GM12878 (cell line): ENCODE measurements around the gene ARAP2. TPM values are rescaled to one million over a fixed set of nuclear protein-coding genes. Genes with fewer than 3 reads are reported as not detected.

Experiments used
- ATAC-seq: fragments of 200-7000 bp; cut with Tn5 transposase; 3 replicates; pipeline ENCODE4 v1.9.1; 2020; ENCODE audit warnings: mild to moderate bottlenecking, moderate library complexity
- BruUV-seq: library from RNA; stranded (reverse); fragments of 400-500 nt; replicated peaks from 2 replicates; lab custom pipeline; 2021; lab: Mats Ljungman, UMichigan
- CTCF ChIA-PET: fragments of 300-600 bp; sonication (Branson Sonifier 250); formaldehyde crosslinking; extraction: SDS; loops from one replicate; lab custom pipeline; 2021; ENCODE audit warnings: inconsistent platforms; lab: Yijun Ruan, JAX
- POLR2A ChIA-PET: fragments of 350-600 bp; formaldehyde crosslinking; extraction: SDS; loops from one replicate; lab custom pipeline; 2021; ENCODE audit warnings: inconsistent platforms; lab: Charles Lee
- RAD21 ChIA-PET: fragments of 300-600 bp; sonication (Branson Sonifier 250); formaldehyde crosslinking; loops from one replicate; lab custom pipeline; 2023; ENCODE audit warnings: antibody characterized with exemption; ENCODE audit not compliant: unreplicated experiment; lab: Charles Lee
- SMC1A ChIA-PET: fragments of 300-600 bp; sonication (Branson Sonifier 250); formaldehyde crosslinking; loops from one replicate; lab custom pipeline; 2023; ENCODE audit not compliant: unreplicated experiment, uncharacterized antibody; lab: Charles Lee
- DNase-seq: peaks from one replicate; pipeline ENCODE4 v3.0.0-alpha.2; 2011; ENCODE audit warnings: low read depth, low spot score
- FAIRE-seq: peaks from 3 replicates; lab custom pipeline; 2011; peaks lifted over from hg19 to GRCh38; lab: Jason Lieb, UNC
- H2AFZ ChIP-seq: 2 replicates; pipeline ENCODE4 v1.6.0; 2011; ENCODE audit warnings: low read depth, low read length, control low read depth; ENCODE audit not compliant: control insufficient read depth
- H3K27ac ChIP-seq: 2 replicates; pipeline ENCODE4 v1.5.1; 2011; ENCODE audit warnings: control low read depth; ENCODE audit not compliant: control insufficient read depth, insufficient read depth
- H3K27me3 ChIP-seq, 2 experiments: replicated peaks in 1 of 2; 2 replicates each; pipeline versions ENCODE4 v1.6.0 to v1.6.1; 2011; ENCODE audit warnings: low read length in 1 of 2; ENCODE audit not compliant: control insufficient read depth in 2 of 2, insufficient read depth in 2 of 2
- H3K36me3 ChIP-seq, 2 experiments: 2 replicates each; pipeline ENCODE4 v1.5.1; 2011; ENCODE audit warnings: low read length in 1 of 2; ENCODE audit not compliant: control insufficient read depth in 2 of 2, insufficient read depth in 2 of 2
- H3K4me1 ChIP-seq: 2 replicates; pipeline ENCODE4 v1.6.1; 2011; ENCODE audit warnings: mild to moderate bottlenecking, low read length, moderate library complexity, mixed read lengths; ENCODE audit not compliant: control insufficient read depth, insufficient read depth
- H3K4me2 ChIP-seq: 2 replicates; pipeline ENCODE4 v1.6.0; 2011; ENCODE audit warnings: control low read depth; ENCODE audit not compliant: control insufficient read depth, insufficient read depth
- H3K4me3 ChIP-seq: fragments of 200-600 bp; sonication (generic); 2 replicates; pipeline ENCODE4 v1.5.1; 2016
- H3K79me2 ChIP-seq: 2 replicates; pipeline ENCODE4 v1.6.0; 2011; ENCODE audit warnings: low read length; ENCODE audit not compliant: control insufficient read depth, insufficient read depth
- H3K9ac ChIP-seq: 2 replicates; pipeline ENCODE4 v1.8.0; 2011; ENCODE audit warnings: low read length, control low read depth, mixed read lengths; ENCODE audit not compliant: control insufficient read depth, insufficient read depth
- H3K9me3 ChIP-seq: replicated peaks from 3 replicates; pipeline ENCODE4 v1.5.1; 2011; ENCODE audit warnings: mild to moderate bottlenecking, low read length; ENCODE audit not compliant: control insufficient read depth, insufficient read depth
- H4K20me1 ChIP-seq: 2 replicates; pipeline ENCODE4 v1.6.0; 2011; ENCODE audit not compliant: control insufficient read depth, insufficient read depth
- CREB1 ChIP-seq: IDR thresholded peaks from 2 replicates; pipeline ENCODE4 v1.6.1; 2012; ENCODE audit warnings: low read depth, mild to moderate bottlenecking, inconsistent platforms
- CUX1 ChIP-seq: IDR thresholded peaks from 2 replicates; pipeline ENCODE4 v1.6.1; 2012; ENCODE audit warnings: improper control_type of control experiment, low read depth, low read length; ENCODE audit not compliant: insufficient replicate concordance
- MTA3 ChIP-seq: IDR thresholded peaks from 2 replicates; pipeline ENCODE4 v1.6.1; 2012; ENCODE audit warnings: low read length, inconsistent platforms, borderline replicate concordance
- WGBS: methylation state at CpG from one replicate; pipeline ENCODE4 v1.1.6; 2016; ENCODE audit warnings: low lambda C conversion rate; ENCODE audit not compliant: insufficient replicate concordance, insufficient coverage; ENCODE audit errors: missing lambda C conversion rate; 5-methylcytosine and 5-hydroxymethylcytosine counted together
- in situ Hi-C: fragments of 300-500 bp; cut with MboI; formaldehyde crosslinking; loops from 9 replicates; pipeline ENCODE4 v1.14.3; 2018; ENCODE audit warnings: mixed read lengths
- intact Hi-C: fragments of 100-400 bp; cut with micrococcal nuclease; formaldehyde crosslinking; loops from one replicate; pipeline ENCODE4 v1.14.2; 2022; ENCODE audit not compliant: unreplicated experiment
- polyA plus RNA-seq, 11 experiments: library from polyadenylated mRNA; depleted of rRNA in 4 of 11; unstranded in 6 of 11; stranded (reverse) in 5 of 11; fragments of >200 nt; fragmentation: Nextera tagmentation in 4 of 11; fragmentation: Illumina TruSeq in 1 of 11; extraction: Ambion mirVana in 4 of 11; extraction: Trizol in 1 of 11; gene quantifications; 1 replicate in 1 of 11; 2 replicates in 10 of 11; pipeline versions ENCODE4 v1.2.1 to v1.2.3, GENCODE V29; 2011 to 2016; ENCODE audit warnings: inconsistent platforms in 2 of 11, missing spikeins in 2 of 11, low read depth in 1 of 11
- total RNA-seq, 4 experiments: library from RNA; depleted of rRNA in 3 of 4; stranded (reverse); fragments of >200 nt in 3 of 4; fragmentation: Illumina TruSeq in 1 of 4; extraction: Trizol in 1 of 4; gene quantifications; 2 replicates each; pipeline versions ENCODE4 v1.2.1 to v1.2.3, GENCODE V29; 2013 to 2021

Gene ARAP2
- total and polyA plus RNA-seq, 10 of the 15 experiments (the other 5 are each of a cell fraction or from before 2014, with no cell fraction given) = 5.4 to 36.1 (median 12.2) TPM

GRCh38 chr4:36273276-36273675, 29.0 kb upstream of the ARAP2 start (continued):
- TF ChIP-seq CUX1 (no peak), MTA3 (no peak)

GRCh38 chr4:36269533-36270173, 25.3 kb upstream of the ARAP2 start:
- Histone ChIP-seq H3K36me3 (no peaks in the 10 kb centered on the region), H3K4me3 (no peak overlapping the region), H2AFZ (no peak overlapping the region; the same call in 1 of the 2 replicates), H3K27ac (no peak overlapping the region), H4K20me1 (no peaks in the 10 kb centered on the region), H3K27me3 (no peaks in the 10 kb centered on the region), H3K9ac (no peak overlapping the region), H3K4me1 (no peaks in the 10 kb centered on the region), H3K9me3 (no peaks in the 10 kb centered on the region), H3K79me2 (no peaks in the 10 kb centered on the region), H3K4me2 (no peak overlapping the region)
- DNase-seq (no peak), FAIRE-seq (no peak), ATAC-seq (no peak)
- ChIA-PET SMC1A (interaction anchor here (0.7 to 4.5 kb wide), 4 partner anchors 11 to 37 kb away, joined by 3 to 38 read pairs (median 7); no protein-coding TSS in a partner anchor), CTCF (interaction anchor here (1.0 to 2.8 kb wide), 2 partner anchors 13 to 15 kb away, joined by 4 to 6 read pairs; partner anchors contain the start of gene DTHD1), POLR2A (interaction anchor here (1.0 kb wide), 1 partner anchor 14 kb away, joined by 5 read pairs; no protein-coding TSS in a partner anchor), RAD21 (interaction anchor here (1.7 to 2.3 kb wide), 2 partner anchors 63 to 78 kb away, joined by 4 to 9 read pairs; no protein-coding TSS in a partner anchor)
- no TSS peak for BruUV-seq
- TF ChIP-seq CREB1 = no peak
- in situ Hi-C loops (no loop called here), intact Hi-C loops (no loop called here)
- 90% methylated on average over 5 of the region's 5 CpGs for WGBS
